Tongue (tissue), 3 donors: ENCODE results near the gene DRG1. TPM values are rescaled to one million over a fixed set of nuclear protein-coding genes. Genes with fewer than 3 reads are reported as not detected.
"Not testable (repeated sequence)": the region's sequence is repeated elsewhere in the genome, so short reads cannot be mapped to it uniquely, and the experiment has no call there.

Source experiments
- DNase-seq: peaks from one replicate; pipeline ENCODE4 v3.0.0-alpha.2; 2015
- small RNA-seq: library from RNA; depleted of rRNA; stranded (forward); fragments of <200 nt; gene quantifications from one replicate; pipeline ENCODE3, GENCODE V24; 2014; ENCODE audit warnings: low replicate concordance
- total RNA-seq: library from RNA; depleted of rRNA; stranded (reverse); fragments of >200 nt; gene quantifications from one replicate; pipeline ENCODE4 v1.2.3, GENCODE V29; 2014

DRG1 gene
- total RNA-seq, 1 donor from 2014 or later: 66.5 TPM

DNA sequence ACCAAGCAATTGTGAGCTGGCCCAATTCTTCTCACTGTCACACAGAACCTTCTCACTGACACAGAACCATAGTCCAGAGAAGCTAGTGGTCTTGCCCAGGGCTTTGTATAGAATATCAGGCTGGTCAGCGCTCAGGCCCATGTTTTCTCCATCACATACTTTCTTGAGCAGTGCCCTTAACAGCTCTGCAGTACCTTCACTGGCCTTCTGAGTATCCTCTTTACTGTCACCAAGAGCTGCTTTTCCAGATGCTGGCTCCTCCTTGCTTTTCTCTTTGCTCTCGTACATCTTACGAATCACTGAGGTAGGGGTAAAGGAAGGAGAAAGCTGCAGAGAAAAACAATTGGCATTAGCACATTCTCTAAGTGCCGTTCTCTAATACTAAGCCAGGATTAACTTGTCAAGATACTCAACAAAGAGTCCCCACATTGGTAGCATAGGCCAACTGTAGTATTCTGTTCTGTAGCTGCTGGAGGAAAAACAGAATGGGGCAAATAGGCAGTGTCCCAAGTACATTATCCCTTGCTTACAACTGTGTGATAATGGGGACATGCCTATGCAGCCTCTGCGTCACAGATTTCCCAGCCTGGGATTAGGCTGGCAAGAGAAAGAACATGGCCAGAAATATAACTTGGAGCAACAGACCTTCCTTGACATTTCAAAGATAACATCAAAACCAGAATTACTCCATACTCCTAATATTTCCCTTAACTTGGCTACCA, 43.5 kb downstream of the DRG1 start:
- DNase-seq: no peak

DNA sequence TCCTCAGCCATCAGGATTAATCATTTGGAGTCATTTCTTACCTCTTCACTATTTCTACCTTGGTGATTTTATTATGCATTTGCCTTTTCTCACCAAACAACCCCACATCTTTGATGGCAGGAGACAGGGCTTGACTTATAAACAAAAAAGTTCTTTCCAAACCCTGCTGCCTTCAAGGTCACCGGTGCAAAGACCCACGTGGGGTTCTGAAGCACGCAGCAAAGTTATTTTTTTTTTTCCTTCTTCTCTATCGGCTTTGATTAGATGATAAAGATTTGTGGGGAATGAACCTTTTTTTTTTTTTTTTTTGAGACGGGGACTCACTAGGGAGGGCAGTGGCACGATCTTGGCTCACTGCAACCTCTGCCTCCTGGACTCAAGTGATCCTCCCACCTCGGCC, 44.1 kb downstream of the DRG1 start:
- no peak for DNase-seq

DNA sequence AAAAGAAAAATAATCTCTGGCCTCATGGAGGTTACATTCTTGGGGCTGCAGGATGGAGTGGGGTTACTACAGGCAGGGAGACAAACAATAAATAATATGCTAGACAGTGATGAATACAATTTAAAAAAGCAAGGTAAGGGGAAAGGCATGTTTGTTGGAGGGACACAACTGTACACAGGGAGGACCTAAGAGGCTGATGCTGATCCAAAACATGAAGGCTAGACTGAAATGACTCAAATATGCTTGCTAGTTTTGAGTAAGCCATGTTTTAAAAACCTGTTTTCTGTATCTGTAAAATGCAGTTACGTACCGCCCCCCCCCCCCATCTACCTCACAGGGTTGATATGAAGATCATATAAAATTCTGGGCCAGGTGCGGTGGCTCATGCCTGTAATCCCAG, 46.2 kb downstream of the DRG1 start:
- DNase-seq: no peak

DNA sequence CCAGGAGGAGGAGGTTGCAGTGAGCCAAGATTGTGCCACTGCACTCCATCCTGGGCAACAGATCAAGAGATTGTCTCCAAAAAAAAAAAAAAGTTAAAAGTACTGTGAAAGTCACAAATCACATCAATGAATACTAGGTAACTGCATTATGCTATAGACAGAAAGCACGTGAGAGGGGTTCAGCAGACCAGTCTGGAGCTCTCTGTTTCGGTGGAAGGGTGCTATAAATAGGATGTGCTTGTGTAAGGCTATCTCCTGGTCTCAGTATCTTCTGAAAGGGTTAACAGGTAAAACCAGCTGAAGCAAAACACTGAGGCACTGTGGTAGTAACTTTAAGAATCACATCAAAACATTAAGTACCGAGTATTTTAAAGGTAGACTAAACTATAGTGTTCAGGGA, 46.8 kb downstream of the DRG1 start:
- no peak for DNase-seq

DNA sequence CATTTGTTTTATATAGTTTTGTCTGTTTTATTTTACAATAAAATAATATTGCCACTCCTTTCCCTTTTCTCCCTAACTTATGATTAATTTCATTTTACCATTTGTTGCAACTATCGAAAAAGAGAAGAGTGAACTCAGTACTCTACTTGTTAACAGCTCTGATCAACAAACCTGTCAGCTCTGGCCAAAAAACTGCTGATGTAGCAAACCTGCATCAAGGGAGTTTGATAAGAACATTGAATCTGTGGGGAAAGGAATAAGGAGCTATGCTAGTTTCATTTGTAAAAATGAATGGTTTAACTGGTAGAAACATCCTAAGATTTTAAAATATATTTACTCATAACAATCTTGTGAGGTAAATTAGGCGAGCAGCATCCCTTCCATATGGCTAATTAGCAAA, 47.4 kb downstream of the DRG1 start:
- no peak for DNase-seq

DNA sequence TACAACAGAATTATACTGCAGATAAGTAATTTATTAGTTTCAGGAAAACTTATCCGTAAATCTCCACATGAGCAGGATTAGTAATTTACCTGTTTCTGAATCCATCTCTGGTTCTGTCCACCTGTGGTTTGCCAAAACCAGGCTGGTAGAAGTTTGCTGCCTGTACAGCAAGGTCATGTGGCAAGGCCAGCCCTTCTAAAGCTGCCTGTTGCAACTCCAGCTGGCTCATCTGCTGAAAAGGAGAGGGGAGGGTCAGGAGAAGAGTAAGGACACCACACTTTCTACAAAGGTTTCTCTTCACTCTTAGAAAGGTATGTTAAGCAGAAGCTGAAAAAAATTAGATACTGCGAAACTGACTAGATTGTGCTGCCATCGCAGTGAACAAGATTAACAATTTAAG, 47.9 kb downstream of the DRG1 start:
- DNase-seq: no peak

DNA sequence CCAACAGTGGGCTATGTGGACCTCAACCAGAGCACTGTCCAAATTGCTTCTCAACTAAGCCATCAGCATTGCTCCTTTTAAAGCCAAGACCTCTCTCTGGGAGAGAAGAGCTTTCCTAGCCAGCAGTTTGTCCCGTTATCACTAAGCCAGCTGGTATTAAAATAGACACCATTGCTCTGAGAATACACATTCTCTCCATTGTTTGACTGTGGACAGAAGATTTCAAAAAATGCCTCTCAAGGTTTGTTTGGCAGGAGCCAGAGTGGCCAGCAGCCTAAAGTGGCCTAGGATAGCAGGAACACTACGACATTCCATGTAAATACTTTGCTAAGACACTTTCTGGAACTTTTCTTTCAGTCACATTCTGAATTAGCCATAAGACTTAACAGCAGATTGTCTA, 49.0 kb downstream of the DRG1 start:
- no peak for DNase-seq

DNA sequence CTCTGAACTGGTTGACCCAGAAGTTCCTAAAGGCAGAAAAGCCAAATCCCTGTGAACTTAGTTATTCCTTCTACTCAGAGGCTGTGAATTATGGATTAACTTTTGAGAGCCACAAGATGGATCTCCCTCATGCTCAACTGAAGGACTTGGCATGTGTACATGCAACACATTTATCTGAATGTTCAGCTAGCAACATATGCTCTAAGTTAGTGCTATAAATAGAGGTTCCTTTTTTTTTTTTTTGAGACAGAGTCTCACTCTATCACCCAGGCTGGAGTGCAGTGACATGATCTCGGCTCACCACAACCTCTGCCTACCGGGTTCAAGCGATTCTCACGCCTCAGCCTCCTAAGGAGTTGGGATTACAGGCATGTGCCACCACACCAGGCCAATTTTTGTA, 50.1 kb downstream of the DRG1 start:
- DNase-seq: peak; percentile 15

DNA sequence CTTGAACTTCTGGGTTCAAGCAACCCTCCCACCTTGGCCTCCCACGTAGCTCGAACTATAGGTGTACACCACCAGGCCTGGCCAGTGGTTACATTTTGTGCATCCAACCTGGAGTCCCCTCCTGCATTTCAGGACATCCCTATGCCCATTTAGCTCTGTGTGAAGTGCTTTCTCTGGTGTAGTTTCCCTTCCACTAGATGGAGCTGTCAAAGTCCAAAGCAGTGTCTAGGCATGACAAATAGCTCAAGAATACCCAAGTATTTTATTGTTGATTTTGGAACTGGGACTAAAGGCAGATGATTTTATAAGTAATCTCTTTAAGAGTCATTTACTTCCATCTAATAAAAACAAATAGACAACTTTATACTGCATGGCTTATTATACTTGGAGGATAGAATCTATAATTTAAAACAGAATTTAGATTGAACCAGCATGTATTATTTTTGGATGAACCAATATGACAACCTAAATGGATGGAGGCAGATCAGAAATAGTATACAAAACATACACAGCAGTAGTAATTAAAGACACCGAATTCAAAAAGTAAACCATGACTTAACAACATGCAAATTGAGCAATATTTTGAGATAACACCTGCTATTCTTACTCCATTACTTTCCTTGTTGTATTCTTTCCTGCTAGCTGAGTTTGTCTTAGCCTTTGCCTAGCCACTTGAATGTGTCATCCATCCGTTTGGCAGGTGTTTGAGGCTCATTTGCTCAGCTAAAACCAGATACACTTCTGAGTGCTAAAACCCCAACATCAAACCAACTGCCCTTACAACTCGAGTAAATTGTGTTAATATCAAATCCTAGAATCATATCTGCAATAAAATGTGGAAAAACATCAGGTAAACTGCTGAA, 52.5 kb downstream of the DRG1 start:
- peak; percentile 21 for DNase-seq

DNA sequence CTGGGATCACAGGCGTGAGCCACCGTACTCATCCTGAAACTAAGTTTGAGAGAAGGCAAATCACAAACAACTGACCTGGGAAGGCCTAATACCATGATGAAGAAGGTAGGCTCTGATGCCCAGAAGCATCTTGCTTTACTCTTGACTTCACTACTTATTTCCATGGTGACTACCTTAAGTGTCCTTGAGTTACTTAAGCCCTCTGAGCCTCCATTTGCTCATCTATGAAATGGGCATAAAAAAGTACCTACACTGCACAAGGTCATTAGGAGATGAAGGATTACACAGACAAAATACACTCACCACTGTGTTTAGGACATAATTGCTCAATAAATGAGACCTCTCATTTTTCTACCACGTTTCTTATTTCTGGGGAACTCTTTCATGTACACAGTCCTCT, 62.3 kb downstream of the DRG1 start:
- DNase-seq: no peak

DNA sequence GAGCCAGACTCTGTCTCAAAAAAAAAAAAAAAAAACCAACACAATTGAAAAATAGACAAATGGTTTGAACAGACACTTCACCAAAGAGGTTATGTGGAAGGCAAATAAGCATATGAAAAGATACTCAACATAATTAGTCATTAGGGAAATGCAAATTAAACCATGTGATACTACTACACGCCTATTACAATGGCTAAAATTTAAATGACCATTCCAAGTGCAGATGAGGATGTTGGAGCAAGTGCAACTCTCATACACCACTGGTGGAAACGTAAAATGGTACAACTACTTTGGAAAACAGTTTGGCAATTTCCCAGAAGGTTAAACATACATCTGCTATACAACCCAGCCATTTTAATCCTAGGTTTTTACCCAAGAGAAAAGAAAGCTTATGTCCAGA, 65.9 kb downstream of the DRG1 start:
- no peak for DNase-seq

DNA sequence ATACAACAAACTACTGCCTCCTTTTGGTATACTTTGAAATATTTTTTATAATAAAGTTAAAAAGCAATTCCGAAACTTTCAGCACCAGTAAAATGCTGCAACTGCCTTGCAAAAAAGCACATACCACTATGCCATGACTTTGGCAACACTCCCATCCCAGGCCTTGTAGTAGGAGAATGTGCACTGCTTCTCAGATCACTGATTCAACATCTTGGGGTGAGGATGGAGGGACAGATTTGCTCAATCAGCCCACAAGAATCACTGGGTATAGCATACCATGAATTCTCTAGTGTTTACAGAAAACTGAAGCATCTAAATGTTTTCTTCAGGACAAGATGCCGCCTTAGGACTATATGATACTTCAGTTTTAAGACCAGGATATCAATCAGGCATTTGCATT, 75.3 kb downstream of the DRG1 start:
- no peak for DNase-seq

DNA sequence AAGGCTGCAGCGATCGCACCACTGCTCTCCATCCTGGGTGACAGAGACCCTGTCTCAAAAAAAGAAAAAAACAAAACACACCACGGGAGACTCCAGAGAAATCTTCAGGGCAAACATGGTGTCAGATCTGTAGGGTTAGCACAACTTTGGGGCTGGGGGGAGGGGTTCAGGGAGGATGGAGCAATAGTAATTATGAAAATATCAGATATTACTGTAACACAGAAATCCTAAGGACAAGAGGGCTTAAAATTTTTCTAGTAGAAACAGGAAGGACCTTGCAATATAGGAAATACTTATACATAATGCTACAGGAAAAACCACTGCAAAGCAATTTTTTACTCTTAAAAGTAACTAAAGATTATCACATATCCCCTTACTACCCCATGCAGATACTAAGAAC, 76.4 kb downstream of the DRG1 start:
- DNase-seq: no peak

DNA sequence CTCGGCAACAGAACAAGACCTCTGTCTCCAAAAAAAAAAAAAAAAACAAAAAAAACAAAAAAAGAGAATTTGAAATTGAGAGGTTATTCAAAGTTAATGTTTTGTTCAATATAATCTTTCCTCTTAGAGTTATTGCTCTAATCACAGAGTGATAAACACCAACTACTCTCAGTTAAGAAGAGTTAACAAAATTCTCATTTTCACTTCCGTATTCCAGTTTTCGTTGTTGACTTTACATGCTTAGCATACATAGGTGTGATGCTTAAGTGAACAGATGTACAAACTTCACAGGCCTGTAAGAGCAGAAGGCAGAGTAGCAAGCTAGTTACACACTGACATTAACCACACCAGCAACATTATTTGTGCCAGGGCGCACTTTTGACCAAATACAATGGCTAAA, 77.9 kb downstream of the DRG1 start:
- DNase-seq: no peak

DNA sequence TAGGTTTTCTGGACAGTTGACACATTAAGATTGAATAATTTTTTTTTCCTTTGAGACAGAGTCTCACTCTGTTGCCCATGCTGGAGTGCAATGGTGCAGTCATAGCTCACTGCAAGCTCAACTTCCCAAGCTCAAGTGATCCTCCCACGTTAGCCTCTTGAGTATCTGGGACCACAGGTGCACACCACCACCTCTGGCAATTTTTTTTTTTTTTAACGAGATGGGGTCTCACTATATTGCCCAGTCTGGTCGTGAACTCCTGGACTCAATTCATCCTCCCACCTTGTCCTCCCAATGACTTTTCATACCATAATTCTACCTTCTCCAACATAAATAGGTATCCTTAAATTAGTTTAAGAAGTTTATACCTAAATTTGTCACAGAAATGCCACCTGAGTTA, 81.7 kb downstream of the DRG1 start:
- no peak for DNase-seq

DNA sequence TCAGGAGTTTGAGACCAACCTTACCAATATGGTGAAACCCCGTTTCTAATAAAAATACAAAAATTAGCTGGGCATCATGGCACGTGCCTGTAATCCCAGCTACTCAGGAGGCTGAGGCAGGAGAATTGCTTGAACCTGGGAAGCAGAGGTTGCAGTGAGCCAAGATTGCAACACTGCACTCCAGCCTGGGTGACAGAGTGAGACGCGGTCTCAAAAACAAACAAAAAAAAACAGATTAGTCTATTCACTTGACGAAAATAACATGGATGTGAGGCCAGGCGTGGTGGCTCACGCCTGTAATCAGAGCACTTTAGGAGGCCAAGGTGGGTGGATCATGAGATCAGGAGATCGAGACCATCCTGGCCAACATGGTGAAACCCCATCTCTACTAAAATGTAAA, 83.1 kb downstream of the DRG1 start:
- not testable (repeated sequence) for DNase-seq

Small RNA genes lying within 50 kb of the gene (small RNA-seq; reads per million reads assigned to genes)
- not detected for gene RNU6-28P
- gene RNU6-338P: not detected

Other genes with a start within 250 kb of the DRG1 start
- gene RNF185, start 239.4 kb upstream of the DRG1 start, total RNA-seq: 29.7 TPM
- gene LIMK2, start 187.3 kb upstream of the DRG1 start, total RNA-seq: 51.1 TPM
- gene PIK3IP1, start 107.1 kb upstream of the DRG1 start, total RNA-seq: 16.7 TPM
- gene PATZ1, start 53.3 kb upstream of the DRG1 start, total RNA-seq: 18.2 TPM
- gene EIF4ENIF1, start 90.2 kb downstream of the DRG1 start, total RNA-seq: 12.5 TPM
- gene SFI1, start 96.9 kb downstream of the DRG1 start, total RNA-seq: 25.4 TPM